ENCODE measurements around the gene ATP6V0A4.
"Not testable (repeated sequence)": the region's sequence is repeated elsewhere in the genome, so short reads cannot be mapped to it uniquely, and the experiment has no call there.

Gene ATP6V0A4

DNA sequence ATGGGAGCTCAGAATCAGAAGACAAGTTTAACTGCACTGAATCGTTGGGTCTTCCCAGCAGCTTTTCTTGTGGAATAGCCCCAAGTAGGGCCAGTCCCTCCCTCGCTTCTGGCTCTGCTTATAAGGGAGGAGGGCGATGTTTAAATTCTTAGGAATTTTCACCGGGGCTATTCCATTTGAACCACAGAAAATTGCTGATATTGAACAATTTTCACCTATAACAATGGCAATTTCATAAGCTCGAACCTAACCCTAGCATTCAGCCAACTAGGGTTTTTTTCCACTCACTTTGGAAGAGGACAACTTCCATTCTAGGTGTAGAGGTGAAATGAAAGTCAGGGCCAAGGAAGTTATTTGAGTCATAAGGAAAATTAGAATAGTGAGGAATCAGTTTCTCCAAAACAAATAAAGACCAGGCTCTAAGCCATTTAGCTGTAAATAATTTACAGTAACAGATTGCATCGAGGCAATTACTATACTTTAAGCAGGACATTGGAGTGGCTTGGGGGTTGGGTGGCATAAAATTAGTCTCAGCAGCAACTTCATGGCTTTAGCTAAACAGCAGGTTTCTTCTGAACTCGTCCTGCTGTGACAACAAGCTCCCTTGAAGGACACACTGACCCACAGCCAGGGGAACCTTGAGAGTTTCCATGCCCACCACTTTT is 1.5 kb upstream of the ATP6V0A4 start:
- Histone ChIP-seq H3K9me3 (no peaks in the 10 kb centered on the region), H3K27me3 (no peaks in the 10 kb centered on the region), H3K4me1 (no peaks in the 10 kb centered on the region), H3K4me3 (ENCODE audit: low read depth, low read length) (no peak overlapping the region), H3K36me3 (no peaks in the 10 kb centered on the region)
- TF ChIP-seq, protein P1, sequence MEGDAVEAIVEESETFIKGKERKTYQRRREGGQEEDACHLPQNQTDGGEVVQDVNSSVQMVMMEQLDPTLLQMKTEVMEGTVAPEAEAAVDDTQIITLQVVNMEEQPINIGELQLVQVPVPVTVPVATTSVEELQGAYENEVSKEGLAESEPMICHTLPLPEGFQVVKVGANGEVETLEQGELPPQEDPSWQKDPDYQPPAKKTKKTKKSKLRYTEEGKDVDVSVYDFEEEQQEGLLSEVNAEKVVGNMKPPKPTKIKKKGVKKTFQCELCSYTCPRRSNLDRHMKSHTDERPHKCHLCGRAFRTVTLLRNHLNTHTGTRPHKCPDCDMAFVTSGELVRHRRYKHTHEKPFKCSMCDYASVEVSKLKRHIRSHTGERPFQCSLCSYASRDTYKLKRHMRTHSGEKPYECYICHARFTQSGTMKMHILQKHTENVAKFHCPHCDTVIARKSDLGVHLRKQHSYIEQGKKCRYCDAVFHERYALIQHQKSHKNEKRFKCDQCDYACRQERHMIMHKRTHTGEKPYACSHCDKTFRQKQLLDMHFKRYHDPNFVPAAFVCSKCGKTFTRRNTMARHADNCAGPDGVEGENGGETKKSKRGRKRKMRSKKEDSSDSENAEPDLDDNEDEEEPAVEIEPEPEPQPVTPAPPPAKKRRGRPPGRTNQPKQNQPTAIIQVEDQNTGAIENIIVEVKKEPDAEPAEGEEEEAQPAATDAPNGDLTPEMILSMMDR (IDR thresholded peaks at IDR 0.05; ENCODE audit: low read depth, low read length) = no peak
- DNase-seq = no peak

DNA sequence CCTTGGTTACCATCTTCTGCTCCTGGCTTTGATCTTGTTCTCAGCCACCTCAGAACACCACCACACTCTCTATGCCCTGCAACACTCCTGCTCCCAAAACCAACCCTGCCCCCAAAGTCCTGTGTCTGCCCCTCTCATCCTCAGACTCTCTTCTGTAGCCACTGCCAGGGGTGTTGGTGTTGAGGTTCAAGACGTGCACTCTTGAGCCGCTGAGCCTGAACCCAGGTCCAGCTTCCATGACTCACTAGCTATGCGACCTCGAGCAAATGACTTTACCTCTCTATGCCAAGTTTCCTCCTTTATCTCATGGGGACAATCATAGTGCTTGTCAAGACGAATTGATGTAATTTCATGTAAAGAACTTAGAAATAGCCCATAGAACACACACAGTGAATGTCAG is 840 bp upstream of the ATP6V0A4 start:
- TF ChIP-seq, protein P1 (IDR thresholded peaks at IDR 0.05; ENCODE audit: low read depth, low read length) = no peak

DNA sequence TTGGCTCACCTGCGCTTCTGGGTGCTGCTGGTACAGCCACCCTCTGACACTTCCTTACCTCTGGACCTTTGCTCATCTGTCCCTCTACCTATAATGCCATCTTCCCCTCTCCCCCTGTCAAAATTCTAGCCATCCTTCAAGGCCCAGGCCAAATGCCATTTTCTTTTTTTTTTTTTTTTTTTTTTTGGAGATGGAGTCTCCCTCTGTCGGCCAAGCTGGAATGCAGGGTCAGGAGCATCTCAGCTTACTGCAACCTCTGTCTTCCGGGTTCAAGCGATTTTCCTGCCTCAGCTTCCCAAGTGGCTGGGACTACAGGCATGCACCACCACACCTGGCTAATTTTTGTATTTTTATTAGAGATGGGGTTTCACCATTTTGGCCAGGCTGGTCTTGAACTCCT is 950 bp downstream of the ATP6V0A4 start:
- H3K4me3 ChIP-seq (ENCODE audit: low read depth, low read length); H3K27me3 ChIP-seq: not testable (repeated sequence)

More for the DNA sequence above, 840 bp upstream of the ATP6V0A4 start:
- Histone ChIP-seq H3K36me3 (no peaks in the 10 kb centered on the region), H3K4me1 (no peaks in the 10 kb centered on the region), H3K27me3 (no peaks in the 10 kb centered on the region), H3K4me3 (ENCODE audit: low read depth, low read length) (no peak overlapping the region), H3K9me3 (no peaks in the 10 kb centered on the region)
- no peak for DNase-seq

DNA sequence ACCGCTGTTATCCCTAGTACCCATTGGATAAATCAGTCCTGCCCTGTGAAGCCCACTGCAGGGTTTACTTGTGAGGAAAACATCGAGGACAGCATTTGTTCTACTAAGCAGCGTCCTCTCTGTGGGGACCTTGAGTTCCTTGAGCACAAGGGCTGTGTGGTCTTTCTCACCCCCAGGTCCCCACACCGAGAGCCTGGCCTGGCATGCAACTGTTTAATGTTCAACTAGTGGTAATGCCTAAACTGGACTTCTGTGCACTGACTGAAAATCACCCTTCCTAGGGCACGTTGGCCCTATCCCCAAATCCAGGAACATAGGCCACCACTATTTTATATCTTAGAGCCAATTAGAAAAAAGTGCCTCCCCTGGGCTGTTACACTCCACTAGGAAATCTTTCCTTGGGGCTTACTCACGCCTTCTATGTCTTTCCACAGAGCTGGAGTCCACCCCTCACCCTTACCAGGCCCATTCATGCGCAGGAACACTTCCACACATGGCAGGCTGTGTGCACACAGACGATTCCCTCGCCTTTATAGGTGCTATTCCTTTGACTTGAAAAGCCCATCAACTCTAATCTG is 1.9 kb downstream of the ATP6V0A4 start:
- no peaks in the 10 kb centered on the region for H3K36me3 ChIP-seq
- no peak overlapping the region for H3K4me3 ChIP-seq (ENCODE audit: low read depth, low read length)
- DNase-seq = no peak
- TF ChIP-seq, protein P1 (IDR thresholded peaks at IDR 0.05; ENCODE audit: low read depth, low read length) = no peak
- no peaks in the 10 kb centered on the region for H3K27me3 ChIP-seq
- H3K4me1 ChIP-seq = no peaks in the 10 kb centered on the region
- H3K9me3 ChIP-seq = no peaks in the 10 kb centered on the region

More for the DNA sequence above, 950 bp downstream of the ATP6V0A4 start:
- not testable (repeated sequence) for H3K36me3 ChIP-seq, H3K9me3 ChIP-seq, H3K4me1 ChIP-seq, DNase-seq

DNA sequence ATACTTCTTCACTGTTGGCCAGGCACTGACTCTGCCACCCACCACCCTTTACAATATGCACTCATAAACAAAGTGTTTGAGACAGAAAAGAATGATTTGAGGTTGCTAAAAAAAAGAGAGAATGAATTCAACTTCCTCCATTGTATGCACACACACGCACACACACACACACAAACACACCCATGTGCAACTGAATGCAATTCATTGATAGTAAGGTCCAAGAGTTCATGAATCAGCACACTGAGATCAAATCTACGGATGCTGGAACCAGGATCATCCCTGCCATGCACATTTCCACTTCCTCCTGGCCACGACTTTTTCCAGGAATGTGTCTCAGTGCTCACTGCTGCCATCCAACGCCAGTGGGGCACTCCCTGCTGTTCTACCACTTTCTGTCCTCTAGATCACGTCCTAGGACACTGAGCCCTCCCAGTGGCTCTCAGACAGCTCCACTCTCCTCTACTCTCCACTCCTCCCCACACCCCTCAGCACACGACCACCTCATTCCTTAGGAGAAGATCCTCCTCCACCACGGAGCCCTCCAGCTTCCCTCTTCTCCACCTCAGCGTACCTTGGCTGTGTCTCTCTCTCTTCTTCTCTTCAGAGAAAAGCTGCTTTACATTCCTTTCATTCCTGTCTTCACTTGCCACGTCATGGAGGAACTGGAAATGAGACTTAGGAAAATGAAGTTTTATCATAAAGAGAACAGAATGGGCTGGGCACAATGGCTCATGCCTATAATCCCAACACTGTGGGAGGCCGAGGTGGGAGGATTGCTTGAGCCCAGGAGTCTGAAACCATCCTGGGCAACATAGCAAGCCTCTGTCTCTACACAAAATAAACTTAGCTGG is 12.2 kb downstream of the ATP6V0A4 start:
- Histone ChIP-seq H3K9me3 (no peaks in the 10 kb centered on the region; the same call in 1 of the 2 replicates), H3K4me1 (no peaks in the 10 kb centered on the region), H3K36me3 (no peaks in the 10 kb centered on the region), H3K27me3 (peaks cover 3% of the 10 kb centered on the region; the same call in 1 of the 2 replicates), H3K4me3 (ENCODE audit: low read depth, low read length) (no peak overlapping the region)
- TF ChIP-seq, protein P1 (IDR thresholded peaks at IDR 0.05; ENCODE audit: low read depth, low read length) = no peak
- DNase-seq = no peak

DNA sequence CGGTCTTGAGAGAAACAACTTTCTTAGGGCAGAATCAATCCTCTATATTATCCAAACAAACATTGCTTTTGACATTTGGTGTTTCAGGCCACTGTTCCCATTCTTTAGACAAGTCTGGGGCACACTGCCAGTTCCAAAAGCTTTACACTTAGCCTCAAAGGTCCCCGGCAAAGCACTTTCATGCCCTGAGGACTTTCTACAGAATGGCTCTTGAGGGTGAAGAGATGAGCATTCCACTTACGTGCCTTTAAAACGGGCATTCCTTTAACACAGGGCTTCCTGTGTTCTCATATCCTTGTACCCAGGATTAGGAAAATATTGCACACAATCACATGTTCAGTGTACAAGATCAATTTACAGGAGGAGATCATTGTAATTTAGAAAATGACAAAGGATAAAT is 13.3 kb downstream of the ATP6V0A4 start:
- TF ChIP-seq, protein P1 (IDR thresholded peaks at IDR 0.05; ENCODE audit: low read depth, low read length) = no peak
- Histone ChIP-seq H3K4me3 (ENCODE audit: low read depth, low read length) (no peak overlapping the region), H3K4me1 (no peaks in the 10 kb centered on the region), H3K36me3 (no peaks in the 10 kb centered on the region), H3K9me3 (no peaks in the 10 kb centered on the region; the same call in 1 of the 2 replicates), H3K27me3 (no peaks in the 10 kb centered on the region)
- DNase-seq = no peak

Data from BE2C (cell line).